T-helper 2 cell treated with Interferon-gamma antibody and Interleukin-4, amounts not matched to agents 100 ng/mL and 5 ng/mL, for 36 hours (primary cell): ENCODE data around the gene TVP23C. TPM values are rescaled to one million over a fixed set of nuclear protein-coding genes. Genes with fewer than 3 reads are reported as not detected.

Experiments used
- intact Hi-C: fragments of 100-400 bp; cut with micrococcal nuclease; formaldehyde crosslinking; loops from one replicate; pipeline ENCODE4 v1.15.1; 2023
- total RNA-seq: library from RNA; stranded (reverse); gene quantifications from 2 replicates; pipeline ENCODE4 v1.2.3, GENCODE V29; 2022

TVP23C gene
- total RNA-seq, 1 donor from 2014 or later = 14.0 TPM

- intact Hi-C loops = no loop called here
Measured at GRCh38 chr17:15465045-15465701, 98.1 kb downstream of the TVP23C start.

- intact Hi-C loops = no loop called here
Measured at GRCh38 chr17:15464231-15464985, 98.9 kb downstream of the TVP23C start.

- intact Hi-C loops = no loop called here
Measured at GRCh38 chr17:15462976-15463772, 100.1 kb downstream of the TVP23C start.

GRCh38 chr17:15457723-15458094 lies 105.6 kb downstream of the TVP23C start:
- intact Hi-C loops = no loop called here

- intact Hi-C loops = no loop called here
Measured at GRCh38 chr17:15456972-15457722, 106.1 kb downstream of the TVP23C start.

- intact Hi-C loops = no loop called here
Measured at GRCh38 chr17:15456496-15456895, 106.8 kb downstream of the TVP23C start.

- intact Hi-C loops = no loop called here
Measured at GRCh38 chr17:15454346-15454745, 108.9 kb downstream of the TVP23C start.

- intact Hi-C loops = no loop called here
Measured at GRCh38 chr17:15453782-15454181, 109.5 kb downstream of the TVP23C start.

- intact Hi-C loops = no loop called here
Measured at GRCh38 chr17:15453246-15453645, 110.0 kb downstream of the TVP23C start.

- intact Hi-C loops = no loop called here
Measured at GRCh38 chr17:15452746-15453145, 110.5 kb downstream of the TVP23C start.

Other genes starting within 250 kb of the TVP23C start
- 0.16 TPM in 1 of 2 replicates, not detected in the other for gene TEKT3, start 221.9 kb downstream of the TVP23C start, total RNA-seq
- gene CDRT4, start 95.9 kb downstream of the TVP23C start, total RNA-seq = 6.0 and 7.2 TPM in 2 replicates
- gene FBXW10B, start 56.2 kb upstream of the TVP23C start, total RNA-seq = 0.39 and 0.61 TPM in 2 replicates
- 13.2 and 13.7 TPM in 2 replicates for gene TRIM16, start 120.8 kb upstream of the TVP23C start, total RNA-seq
- gene ZNF286A, start 136.3 kb upstream of the TVP23C start, total RNA-seq = 22.3 and 22.9 TPM in 2 replicates
- not detected in 2 replicates for gene TBC1D26, start 168.8 kb upstream of the TVP23C start, total RNA-seq